ENCODE results near the gene CADPS2. TPM values are rescaled to one million over a fixed set of nuclear protein-coding genes. Genes with fewer than 3 reads are reported as not detected.

CADPS2 gene
- total and polyA plus RNA-seq, 2 donors (not counting 1 experiment from before 2014, with no cell fraction given): not detected

- H3K9ac ChIP-seq (ENCODE audit: low read length): no peak overlapping the region
- no peaks in the 10 kb centered on the region for H3K9me3 ChIP-seq (ENCODE audit: control extremely low read depth in 1 of 3, control insufficient read depth in 2 of 3, insufficient read depth in 1 of 3, low read length in 2 of 3)
- H3K27ac ChIP-seq (ENCODE audit: low read length in 2 of 2): no peak overlapping the region
- no peak for DNase-seq
- no peaks in the 10 kb centered on the region for H4K20me1 ChIP-seq (ENCODE audit: control insufficient read depth, insufficient read depth, low read length, poor library complexity, severe bottlenecking)
- no peaks in the 10 kb centered on the region for H3K9me3 Mint-ChIP-seq (ENCODE audit: insufficient read depth)
- H3K4me1 ChIP-seq (ENCODE audit: control insufficient read depth in 2 of 2, insufficient read depth in 2 of 2, low read length in 2 of 2): no peaks in the 10 kb centered on the region
- no peak overlapping the region for H3K4me3 Mint-ChIP-seq
- no peaks in the 10 kb centered on the region for H3K4me1 Mint-ChIP-seq
- no peak overlapping the region for H3K4me2 ChIP-seq (replicated peaks; ENCODE audit: low read depth, low read length, poor library complexity, severe bottlenecking)
- no peak for ATAC-seq (ENCODE audit: low read depth)
- no peak overlapping the region for H2AFZ ChIP-seq (ENCODE audit: insufficient read depth, low read depth, low read length, poor library complexity, severe bottlenecking)
- no peak overlapping the region for H3K4me3 ChIP-seq (ENCODE audit: control extremely low read depth in 1 of 5, extremely low read depth in 1 of 5, insufficient read depth in 1 of 5, low read depth in 2 of 5, low read length in 4 of 5)
- intact Hi-C loops (cut with micrococcal nuclease): no loop called here
- no peak overlapping the region for H3K27ac Mint-ChIP-seq
- POLR2A ChIA-PET: no interaction called here
- no peaks in the 10 kb centered on the region for H3K79me2 ChIP-seq (ENCODE audit: control insufficient read depth, insufficient read depth, low read length)
- WGBS (ENCODE audit: insufficient coverage): no CpG with 5 or more reads among the region's 3 CpGs
- CTCF ChIA-PET: no interaction called here
- no peaks in the 10 kb centered on the region for H3K27me3 Mint-ChIP-seq
- H3K36me3 ChIP-seq (replicated peaks in 1 of 2; ENCODE audit: control extremely low read depth in 1 of 2, control insufficient read depth in 1 of 2, extremely low read depth in 1 of 2, insufficient read depth in 2 of 2, low read length in 1 of 2): no peaks in the 10 kb centered on the region
- TF ChIP-seq CTCF (IDR thresholded peaks at IDR 0.05): no peak
- TF ChIP-seq EZH2 (IDR thresholded peaks at IDR 0.05; ENCODE audit: borderline replicate concordance, insufficient read depth, low read depth, low read length, poor library complexity, severe bottlenecking): no peak
- no peaks in the 10 kb centered on the region for H3K27me3 ChIP-seq (replicated peaks in 1 of 4; ENCODE audit: control extremely low read depth in 1 of 4, control insufficient read depth in 3 of 4, insufficient read depth in 4 of 4, low read length in 3 of 4)
Measured at GRCh38 chr7:122626785-122627184, 259.5 kb downstream of the CADPS2 start.

GRCh38 chr7:122622682-122623081 is 263.6 kb downstream of the CADPS2 start:
- no peaks in the 10 kb centered on the region for H3K27me3 ChIP-seq (replicated peaks in 1 of 4; ENCODE audit: control extremely low read depth in 1 of 4, control insufficient read depth in 3 of 4, insufficient read depth in 4 of 4, low read length in 3 of 4)
- H4K20me1 ChIP-seq (ENCODE audit: control insufficient read depth, insufficient read depth, low read length, poor library complexity, severe bottlenecking): no peaks in the 10 kb centered on the region
- H3K4me1 Mint-ChIP-seq: no peaks in the 10 kb centered on the region
- CTCF ChIA-PET: no interaction called here
- H3K79me2 ChIP-seq (ENCODE audit: control insufficient read depth, insufficient read depth, low read length): no peaks in the 10 kb centered on the region
- H3K4me3 Mint-ChIP-seq: no peak overlapping the region
- no peaks in the 10 kb centered on the region for H3K9me3 Mint-ChIP-seq (ENCODE audit: insufficient read depth)
- H3K4me1 ChIP-seq (ENCODE audit: control insufficient read depth in 2 of 2, insufficient read depth in 2 of 2, low read length in 2 of 2): no peaks in the 10 kb centered on the region
- POLR2A ChIA-PET: no interaction called here
- no peak overlapping the region for H3K4me3 ChIP-seq (ENCODE audit: control extremely low read depth in 1 of 5, extremely low read depth in 1 of 5, insufficient read depth in 1 of 5, low read depth in 2 of 5, low read length in 4 of 5)
- no peak overlapping the region for H3K27ac Mint-ChIP-seq
- H3K9me3 ChIP-seq (ENCODE audit: control extremely low read depth in 1 of 3, control insufficient read depth in 2 of 3, insufficient read depth in 1 of 3, low read length in 2 of 3): no peaks in the 10 kb centered on the region
- H2AFZ ChIP-seq (ENCODE audit: insufficient read depth, low read depth, low read length, poor library complexity, severe bottlenecking): no peak overlapping the region
- no peak overlapping the region for H3K9ac ChIP-seq (ENCODE audit: low read length)
- no peak for DNase-seq
- no peak overlapping the region for H3K4me2 ChIP-seq (replicated peaks; ENCODE audit: low read depth, low read length, poor library complexity, severe bottlenecking)
- H3K27me3 Mint-ChIP-seq: no peaks in the 10 kb centered on the region
- intact Hi-C loops (cut with micrococcal nuclease): no loop called here
- WGBS (ENCODE audit: insufficient coverage): 100% methylated on average over 1 of the region's 1 CpG
- no peak for ATAC-seq (ENCODE audit: low read depth)
- H3K27ac ChIP-seq (ENCODE audit: low read length in 2 of 2): no peak overlapping the region
- TF ChIP-seq CTCF (IDR thresholded peaks at IDR 0.05) (no peak), EZH2 (IDR thresholded peaks at IDR 0.05; ENCODE audit: borderline replicate concordance, insufficient read depth, low read depth, low read length, poor library complexity, severe bottlenecking) (no peak)
- no peaks in the 10 kb centered on the region for H3K36me3 ChIP-seq (replicated peaks in 1 of 2; ENCODE audit: control extremely low read depth in 1 of 2, control insufficient read depth in 1 of 2, extremely low read depth in 1 of 2, insufficient read depth in 2 of 2, low read length in 1 of 2)
